H7 (cell line): ENCODE data around the gene ARSA. TPM values are rescaled to one million over a fixed set of nuclear protein-coding genes. Genes with fewer than 3 reads are reported as not detected.
A peak's percentile ranks its signal among the peaks of the same experiment; 100 is the strongest.
"Not testable (repeated sequence)": the region's sequence is repeated elsewhere in the genome, so short reads cannot be mapped to it uniquely, and the experiment has no call there.

ENCODE experiments used
- DNase-seq: peaks from one replicate; pipeline ENCODE4 v3.0.0; 2012
- H3K27me3 ChIP-seq: 2 replicates; pipeline ENCODE4 v1.6.0; 2011; ENCODE audit warnings: mild to moderate bottlenecking, low read length; ENCODE audit not compliant: control insufficient read depth, insufficient read depth
- H3K36me3 ChIP-seq: replicated peaks from 2 replicates; pipeline ENCODE4 v1.5.1; 2011; ENCODE audit warnings: low read length; ENCODE audit not compliant: control insufficient read depth, insufficient read depth
- H3K4me3 ChIP-seq: 2 replicates; pipeline ENCODE4 v1.5.1; 2011; ENCODE audit warnings: low read depth, mild to moderate bottlenecking, control low read depth, low read length, moderate library complexity; ENCODE audit not compliant: insufficient read depth
- total RNA-seq: library from RNA; depleted of rRNA; stranded (reverse); fragments of >200 nt; shearing (Covaris generic); gene quantifications from 2 replicates; pipeline ENCODE4 v1.2.3, GENCODE V29; 2014

Gene ARSA
- total RNA-seq, 1 experiment from 2014 or later = 11.3 TPM

GRCh38 chr22:50620593-50621355, 7.2 kb downstream of the ARSA start:
- peak; percentile 94 for DNase-seq
- H3K4me3 ChIP-seq = no peak overlapping the region
- no peaks in the 10 kb centered on the region for H3K36me3 ChIP-seq
- peaks cover 8% of the 10 kb centered on the region for H3K27me3 ChIP-seq

DNA sequence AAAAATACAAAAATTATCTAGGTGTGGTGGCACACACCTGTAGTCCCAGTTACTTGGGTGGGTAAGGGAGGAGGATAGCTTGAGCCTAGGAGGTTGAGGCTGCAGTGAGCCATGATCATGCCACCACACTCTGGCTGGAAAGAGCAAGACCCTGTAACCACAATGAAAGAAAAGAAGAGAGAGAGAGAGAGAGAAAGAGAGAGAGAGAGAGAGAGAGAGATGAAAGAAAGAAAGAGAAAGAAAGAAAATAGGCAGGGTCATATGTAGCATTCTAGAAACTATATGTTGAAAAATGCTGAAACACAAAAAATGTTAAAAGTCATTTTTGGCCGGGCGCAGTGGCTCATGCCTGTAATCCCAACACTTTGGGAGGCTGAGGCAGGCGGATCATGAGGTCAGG, 13.7 kb downstream of the ARSA start:
- not testable (repeated sequence) for H3K27me3 ChIP-seq, DNase-seq, H3K4me3 ChIP-seq, H3K36me3 ChIP-seq

- DNase-seq = peak; percentile 80
- no peaks in the 10 kb centered on the region for H3K36me3 ChIP-seq
- H3K27me3 ChIP-seq = peaks cover 8% of the 10 kb centered on the region; the same call in 1 of the 2 replicates
- no peak overlapping the region for H3K4me3 ChIP-seq
Measured at GRCh38 chr22:50613291-50613981, 14.5 kb downstream of the ARSA start.

DNA sequence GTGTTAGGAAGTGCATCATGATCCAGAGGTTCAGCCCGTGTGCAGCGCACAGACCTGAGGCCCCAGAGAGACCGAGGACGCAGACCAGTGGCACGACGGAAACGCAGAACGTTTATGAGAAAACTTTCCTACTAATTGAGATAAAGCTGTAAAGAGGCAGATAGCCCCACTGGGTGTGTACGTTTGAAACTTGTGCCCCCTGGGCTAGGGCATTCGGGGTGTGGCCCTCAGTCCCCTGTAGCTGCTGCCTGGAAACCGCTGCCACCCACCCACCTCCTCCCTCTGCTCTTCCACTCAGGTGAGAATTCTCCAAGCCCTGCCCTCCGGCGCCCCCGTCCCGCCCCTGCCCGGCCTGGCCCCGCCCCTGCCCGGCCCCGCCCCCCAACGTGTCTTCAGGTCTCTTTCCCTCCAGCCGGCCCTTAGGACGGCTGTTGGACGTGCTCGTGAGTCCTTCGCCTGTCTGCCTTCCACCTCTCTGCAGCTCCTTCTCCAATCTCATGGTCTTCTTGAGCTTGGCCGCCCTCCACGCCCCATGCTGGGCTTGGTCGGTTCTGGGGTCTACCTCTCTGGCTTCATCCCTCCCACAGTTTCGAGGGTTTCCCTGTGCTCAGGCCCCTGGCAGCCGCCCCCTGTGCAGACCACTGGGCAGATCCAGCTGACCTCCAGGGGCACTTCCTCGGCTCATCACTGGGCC, 15.3 kb downstream of the ARSA start:
- no peak overlapping the region for H3K4me3 ChIP-seq
- peak; percentile 98 for DNase-seq

DNA sequence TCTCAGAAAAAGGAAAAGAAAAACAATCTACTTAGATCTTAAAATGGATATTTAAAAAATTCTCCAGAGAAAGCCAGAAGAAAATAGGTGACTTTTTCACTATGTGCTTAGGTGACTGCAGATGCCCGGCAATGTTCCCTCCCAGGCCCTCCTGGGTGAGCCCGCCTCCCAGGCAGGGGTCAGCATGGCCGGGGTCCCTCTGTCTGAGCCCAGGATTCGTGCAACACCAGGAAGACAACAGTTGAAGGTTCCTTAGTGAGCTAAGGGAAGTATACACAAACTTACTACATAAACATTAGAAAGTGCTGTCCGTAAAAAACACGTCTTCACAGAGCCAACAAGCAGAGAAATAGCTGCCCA, 15.8 kb downstream of the ARSA start:
- no peak for DNase-seq
- Histone ChIP-seq H3K36me3 (no peaks in the 10 kb centered on the region), H3K4me3 (no peak overlapping the region), H3K27me3 (peaks cover 8% of the 10 kb centered on the region; the same call in 1 of the 2 replicates)

More for the DNA sequence above, 15.3 kb downstream of the ARSA start:
- H3K36me3 ChIP-seq = no peaks in the 10 kb centered on the region
- H3K27me3 ChIP-seq = peaks cover 8% of the 10 kb centered on the region; the same call in 1 of the 2 replicates

DNA sequence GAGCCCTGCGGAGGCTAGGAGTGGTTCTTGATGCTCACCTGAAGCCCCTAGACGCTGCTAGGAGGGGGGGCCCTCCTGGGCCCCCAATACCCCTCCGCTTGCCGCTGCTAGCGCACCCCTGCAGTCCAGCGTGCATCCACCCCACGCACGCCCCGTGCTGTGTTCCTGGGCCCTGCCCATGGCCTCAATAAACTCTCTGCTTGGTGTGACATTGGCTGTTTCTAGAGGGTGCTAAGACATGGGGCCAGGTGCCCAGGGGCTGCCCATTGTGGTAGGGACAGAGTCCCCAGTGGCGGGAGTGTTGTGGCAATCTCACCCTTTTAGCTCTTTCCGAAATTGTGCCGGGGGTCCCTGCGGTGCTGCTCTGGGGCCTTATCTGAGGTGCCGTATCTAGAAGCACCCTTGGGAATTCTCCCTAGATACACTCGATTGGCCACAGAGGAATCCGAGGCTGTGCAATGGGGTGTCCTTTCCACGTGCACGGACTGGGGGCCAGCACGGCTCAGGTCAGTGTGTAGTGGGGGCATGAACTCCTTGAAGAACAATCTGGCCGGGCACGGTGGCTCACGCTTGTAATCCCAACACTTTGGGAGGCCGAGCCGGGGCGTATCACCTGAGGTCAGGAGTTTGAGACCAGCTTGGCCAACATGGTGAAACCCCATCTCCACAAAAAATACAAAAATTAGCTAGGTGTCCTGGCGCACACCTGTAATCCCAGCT, 16.5 kb downstream of the ARSA start:
- Histone ChIP-seq H3K36me3 (no peaks in the 10 kb centered on the region), H3K27me3 (peaks cover 8% of the 10 kb centered on the region; the same call in 1 of the 2 replicates), H3K4me3 (no peak overlapping the region)
- no peak for DNase-seq

DNA sequence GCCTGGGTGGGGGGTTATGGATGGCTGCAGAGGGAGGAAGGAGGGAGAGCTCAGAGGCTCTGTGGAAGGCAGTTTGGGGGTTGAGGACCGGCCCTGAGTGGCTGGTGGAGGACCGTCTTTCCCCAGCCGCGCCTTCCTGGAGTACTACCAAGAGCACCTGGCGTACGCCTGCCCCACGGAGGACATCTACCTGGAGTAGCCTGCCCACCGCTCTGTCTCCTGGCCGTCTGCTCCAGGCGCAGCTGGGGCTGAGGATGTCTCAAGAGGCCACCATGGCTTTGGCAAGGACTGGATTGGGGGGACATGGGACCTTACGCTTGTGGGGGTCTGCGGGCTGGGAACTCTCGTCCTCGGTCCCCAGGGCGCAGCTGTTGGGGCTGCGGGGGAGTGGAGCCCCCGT, 17.4 kb downstream of the ARSA start:
- H3K36me3 ChIP-seq = no peaks in the 10 kb centered on the region
- H3K27me3 ChIP-seq = peaks cover 8% of the 10 kb centered on the region; the same call in 1 of the 2 replicates
- H3K4me3 ChIP-seq = no peak overlapping the region
- DNase-seq = peak; percentile 46

GRCh38 chr22:50610041-50610451, 17.9 kb downstream of the ARSA start:
- peaks cover 8% of the 10 kb centered on the region; the same call in 1 of the 2 replicates for H3K27me3 ChIP-seq

DNA sequence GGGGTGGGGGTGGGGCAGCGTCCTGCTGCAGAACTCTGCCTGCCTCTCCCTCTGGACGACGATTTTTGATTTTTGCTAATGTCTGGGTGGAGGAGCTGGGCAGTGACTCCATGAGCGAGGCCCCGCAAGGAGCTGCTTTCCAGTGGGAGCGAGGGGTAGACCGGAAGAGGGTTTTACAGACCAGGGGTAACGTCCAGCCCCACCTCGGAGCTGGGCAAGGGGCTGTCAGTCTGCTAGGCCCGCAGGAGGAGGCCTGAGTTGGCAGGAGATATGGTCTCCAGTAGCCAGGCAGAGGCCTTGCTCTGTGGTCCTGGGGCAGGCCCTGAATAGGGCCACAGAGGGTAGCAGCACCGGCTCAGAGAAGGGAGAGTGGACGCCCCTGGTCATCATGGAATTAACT, 18.4 kb downstream of the ARSA start:
- H3K27me3 ChIP-seq = peaks cover 8% of the 10 kb centered on the region; the same call in 1 of the 2 replicates
- H3K4me3 ChIP-seq = no peak overlapping the region
- DNase-seq = no peak
- H3K36me3 ChIP-seq = no peaks in the 10 kb centered on the region

More at GRCh38 chr22:50610041-50610451, 17.9 kb downstream of the ARSA start:
- no peaks in the 10 kb centered on the region for H3K36me3 ChIP-seq
- no peak overlapping the region for H3K4me3 ChIP-seq
- DNase-seq = peak; percentile 50

DNA sequence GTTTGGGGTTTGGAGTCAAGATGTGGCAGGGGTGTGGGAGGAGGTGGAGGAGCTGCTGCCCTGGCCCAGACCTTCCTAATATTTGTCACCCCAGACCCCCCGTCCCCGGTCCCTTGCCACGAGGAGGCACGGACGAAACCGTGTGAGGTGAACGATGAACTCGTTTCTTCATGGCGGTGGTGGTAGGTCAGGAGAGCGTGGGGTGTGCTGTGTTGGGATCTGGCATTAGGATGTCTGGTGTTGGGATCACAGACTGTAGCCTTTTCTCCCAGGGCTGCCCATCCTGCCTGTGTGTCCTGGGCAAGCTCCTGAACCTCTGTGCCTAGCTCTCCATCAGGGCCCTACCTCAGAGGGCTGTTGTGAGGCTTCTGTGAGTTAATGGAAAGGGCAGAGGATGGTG, 19.0 kb downstream of the ARSA start:
- no peaks in the 10 kb centered on the region for H3K36me3 ChIP-seq
- peaks cover 8% of the 10 kb centered on the region; the same call in 1 of the 2 replicates for H3K27me3 ChIP-seq
- no peak overlapping the region for H3K4me3 ChIP-seq
- DNase-seq = no peak

DNA sequence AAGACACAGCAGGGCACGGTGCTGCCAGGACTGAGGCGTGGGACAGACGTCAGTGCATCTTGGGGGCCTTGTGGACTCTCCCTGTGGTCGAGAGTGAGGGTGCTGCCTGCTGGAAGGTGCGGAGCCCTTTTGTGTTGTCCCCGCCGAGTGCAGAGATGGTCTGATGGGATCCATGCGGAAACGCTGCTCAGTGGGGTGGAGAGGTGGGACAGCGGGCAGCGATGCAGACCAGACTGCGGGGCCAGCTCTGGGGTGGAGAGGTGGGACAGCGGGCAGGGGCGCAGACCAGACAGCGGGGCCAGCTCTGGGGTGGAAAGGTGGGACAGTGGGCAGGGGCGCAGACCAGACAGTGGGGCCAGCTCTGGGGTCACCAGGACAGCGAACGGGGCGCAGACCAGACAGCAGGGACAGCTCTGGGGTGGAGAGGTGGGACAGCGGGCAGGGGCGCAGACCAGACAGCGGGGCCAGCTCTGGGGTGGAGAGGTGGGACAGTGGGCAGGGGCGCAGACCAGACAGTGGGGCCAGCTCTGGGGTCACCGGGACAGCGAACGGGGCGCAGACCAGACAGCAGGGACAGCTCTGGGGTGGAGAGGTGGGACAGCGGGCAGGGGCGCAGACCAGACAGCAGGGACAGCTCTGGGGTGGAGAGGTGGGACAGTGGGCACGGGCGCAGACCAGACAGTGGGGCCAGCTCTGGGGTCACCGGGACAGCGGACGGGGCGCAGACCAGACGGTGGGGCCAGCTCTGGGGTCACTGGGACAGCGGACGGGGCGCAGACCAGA, 19.7 kb downstream of the ARSA start:
- not testable (repeated sequence) for H3K27me3 ChIP-seq, H3K4me3 ChIP-seq, DNase-seq, H3K36me3 ChIP-seq

DNA sequence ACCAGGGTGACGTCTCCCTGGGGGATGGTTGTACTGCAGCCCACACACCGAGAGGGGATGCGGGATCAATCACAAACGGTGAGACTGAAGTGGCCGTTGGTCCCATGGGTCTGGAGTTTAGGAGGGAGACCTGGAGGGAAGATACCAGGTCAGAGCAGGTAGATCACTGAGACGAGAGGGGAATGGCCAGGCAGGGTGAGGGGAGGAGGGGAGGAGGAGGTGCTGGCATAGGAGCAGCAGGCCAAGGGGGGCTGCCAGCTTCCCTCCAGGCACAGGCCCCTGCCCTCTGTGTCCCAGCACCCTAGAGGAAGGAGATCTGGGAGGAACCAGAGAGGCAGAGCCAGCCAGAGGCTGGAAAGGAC, 20.3 kb downstream of the ARSA start:
- Histone ChIP-seq H3K4me3 (no peak overlapping the region), H3K36me3 (no peaks in the 10 kb centered on the region), H3K27me3 (peaks cover 3% of the 10 kb centered on the region)
- no peak for DNase-seq

DNA sequence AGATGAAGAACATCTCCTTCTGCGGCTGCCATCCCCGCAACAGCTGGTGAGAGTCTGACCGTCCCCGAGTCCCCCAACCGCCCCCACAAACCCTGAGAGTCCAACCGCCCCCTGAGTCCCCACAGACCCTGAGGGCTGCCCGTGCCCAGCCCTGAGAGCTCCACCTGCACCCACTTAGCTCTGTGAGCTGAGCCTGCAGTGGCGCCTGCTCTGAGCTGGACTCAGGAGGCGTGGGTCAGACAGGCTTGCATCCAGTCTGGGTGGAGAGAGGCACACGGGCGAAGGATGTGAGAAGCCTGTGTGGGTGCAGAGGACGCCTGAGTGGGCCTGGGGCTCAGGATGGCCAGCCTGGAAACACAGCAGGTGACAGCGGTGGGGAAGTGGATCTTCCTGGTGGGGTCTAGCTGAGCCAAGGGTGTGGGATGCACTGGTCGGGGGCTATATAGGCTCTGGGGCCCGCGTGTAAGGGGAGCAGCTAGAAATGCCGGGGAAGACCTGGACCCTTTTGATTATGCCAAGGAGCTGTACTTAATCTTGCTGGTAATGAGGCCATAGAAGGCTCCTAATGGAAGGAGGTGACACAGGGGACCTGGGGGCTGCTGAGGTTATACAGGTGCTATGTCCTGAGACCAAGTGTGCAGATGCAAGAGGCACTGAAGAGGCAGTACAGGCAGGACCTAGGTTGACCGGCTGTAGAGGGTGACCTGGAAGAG, 20.9 kb downstream of the ARSA start:
- DNase-seq = no peak
- H3K27me3 ChIP-seq = peaks cover 8% of the 10 kb centered on the region
- no peaks in the 10 kb centered on the region for H3K36me3 ChIP-seq
- H3K4me3 ChIP-seq = no peak overlapping the region
